HFFc6 (cell line): ENCODE results near the gene NARF. TPM values are rescaled to one million over a fixed set of nuclear protein-coding genes. Genes with fewer than 3 reads are reported as not detected.

Experiments used
- DNase-seq: peaks from one replicate; pipeline ENCODE4 v3.0.0-alpha.2; 2018
- H3K27ac Mint-ChIP-seq: 2 replicates; pipeline ENCODE4 v1.8.0; 2020; ENCODE audit warnings: mild to moderate bottlenecking, mixed read lengths
- H3K27me3 Mint-ChIP-seq: 2 replicates; pipeline ENCODE4 v1.8.0; 2021; ENCODE audit warnings: mild to moderate bottlenecking, moderate library complexity, mixed read lengths; ENCODE audit not compliant: insufficient read depth
- H3K36me3 Mint-ChIP-seq: 2 replicates; pipeline ENCODE4 v1.8.0; 2021; ENCODE audit warnings: low read depth, mixed read lengths
- H3K4me1 Mint-ChIP-seq: 2 replicates; pipeline ENCODE4 v1.8.0; 2020; ENCODE audit warnings: low read depth, mixed read lengths
- H3K4me3 Mint-ChIP-seq: 2 replicates; pipeline ENCODE4 v1.8.0; 2020; ENCODE audit warnings: mild to moderate bottlenecking, moderate library complexity, mixed read lengths
- H3K9me3 Mint-ChIP-seq: 2 replicates; pipeline ENCODE4 v1.8.0; 2020; ENCODE audit warnings: mild to moderate bottlenecking, mixed read lengths
- total RNA-seq, 6 experiments: library from RNA; stranded (reverse); fragmentation: NEBNext Ultra II Directional; extraction: Animal tissue kit (Norgen Biotek cat#: 25700); gene quantifications; 2 replicates in 1 of 6; 3 replicates in 5 of 6; pipeline ENCODE4 v1.2.3, GENCODE V29; 2021
- TF ChIP-seq, protein P1 (sequence below): fragments of 200-600 bp; sonication (generic); IDR thresholded peaks from 2 replicates; pipeline ENCODE4 v1.5.0; 2021; ENCODE audit warnings: antibody characterized with exemption, mild to moderate bottlenecking

The NARF gene
- total RNA-seq, 6 experiments from 2014 or later: 25.2 to 38.1 (median 28.8) TPM

GRCh38 chr17:82464567-82464929, 6.0 kb downstream of the NARF start:
- H3K36me3 Mint-ChIP-seq: peaks cover 20% of the 10 kb centered on the region
- no peak overlapping the region for H3K4me3 Mint-ChIP-seq
- H3K9me3 Mint-ChIP-seq: no peaks in the 10 kb centered on the region
- TF ChIP-seq, protein P1, sequence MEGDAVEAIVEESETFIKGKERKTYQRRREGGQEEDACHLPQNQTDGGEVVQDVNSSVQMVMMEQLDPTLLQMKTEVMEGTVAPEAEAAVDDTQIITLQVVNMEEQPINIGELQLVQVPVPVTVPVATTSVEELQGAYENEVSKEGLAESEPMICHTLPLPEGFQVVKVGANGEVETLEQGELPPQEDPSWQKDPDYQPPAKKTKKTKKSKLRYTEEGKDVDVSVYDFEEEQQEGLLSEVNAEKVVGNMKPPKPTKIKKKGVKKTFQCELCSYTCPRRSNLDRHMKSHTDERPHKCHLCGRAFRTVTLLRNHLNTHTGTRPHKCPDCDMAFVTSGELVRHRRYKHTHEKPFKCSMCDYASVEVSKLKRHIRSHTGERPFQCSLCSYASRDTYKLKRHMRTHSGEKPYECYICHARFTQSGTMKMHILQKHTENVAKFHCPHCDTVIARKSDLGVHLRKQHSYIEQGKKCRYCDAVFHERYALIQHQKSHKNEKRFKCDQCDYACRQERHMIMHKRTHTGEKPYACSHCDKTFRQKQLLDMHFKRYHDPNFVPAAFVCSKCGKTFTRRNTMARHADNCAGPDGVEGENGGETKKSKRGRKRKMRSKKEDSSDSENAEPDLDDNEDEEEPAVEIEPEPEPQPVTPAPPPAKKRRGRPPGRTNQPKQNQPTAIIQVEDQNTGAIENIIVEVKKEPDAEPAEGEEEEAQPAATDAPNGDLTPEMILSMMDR: no peak
- no peak for DNase-seq
- peaks cover 10% of the 10 kb centered on the region for H3K4me1 Mint-ChIP-seq
- no peaks in the 10 kb centered on the region for H3K27me3 Mint-ChIP-seq
- no peak overlapping the region for H3K27ac Mint-ChIP-seq

- Mint-ChIP-seq H3K27ac (no peak overlapping the region), H3K36me3 (peaks cover 23% of the 10 kb centered on the region), H3K4me1 (peaks cover 5% of the 10 kb centered on the region; the same call in 1 of the 2 replicates), H3K27me3 (no peaks in the 10 kb centered on the region), H3K9me3 (no peaks in the 10 kb centered on the region), H3K4me3 (no peak overlapping the region)
- DNase-seq: no peak
- TF ChIP-seq, protein P1: no peak
Observed at GRCh38 chr17:82465023-82465603, 6.6 kb downstream of the NARF start.

GRCh38 chr17:82468692-82469091, 10.2 kb downstream of the NARF start:
- peaks cover 29% of the 10 kb centered on the region for H3K36me3 Mint-ChIP-seq

DNA sequence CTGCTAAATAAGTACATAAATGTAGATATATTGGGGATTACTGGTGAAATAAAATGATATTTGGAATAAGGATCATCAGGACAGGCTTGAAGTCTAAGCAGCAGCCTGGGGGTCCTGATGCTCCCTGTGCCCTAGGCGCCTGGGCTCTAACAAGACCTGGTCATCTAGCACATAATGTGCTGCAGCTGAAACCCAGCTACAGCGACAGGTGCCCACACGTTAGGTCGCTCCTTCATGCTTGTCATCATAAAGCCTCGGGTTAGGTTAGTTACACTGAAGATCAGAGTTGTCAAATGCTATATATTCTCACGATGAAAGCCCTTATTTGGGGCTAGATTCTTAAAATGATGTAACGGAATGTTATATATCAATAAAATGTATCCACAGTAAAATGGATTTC, 11.5 kb downstream of the NARF start:
- H3K4me1 Mint-ChIP-seq: peaks cover 5% of the 10 kb centered on the region; the same call in 1 of the 2 replicates
- H3K4me3 Mint-ChIP-seq: no peak overlapping the region
- no peak for DNase-seq
- H3K9me3 Mint-ChIP-seq: no peaks in the 10 kb centered on the region
- no peaks in the 10 kb centered on the region for H3K27me3 Mint-ChIP-seq
- TF ChIP-seq, protein P1: no peak
- no peak overlapping the region for H3K27ac Mint-ChIP-seq
- H3K36me3 Mint-ChIP-seq: peaks cover 26% of the 10 kb centered on the region

More at GRCh38 chr17:82468692-82469091, 10.2 kb downstream of the NARF start:
- Mint-ChIP-seq H3K27ac (no peak overlapping the region), H3K27me3 (no peaks in the 10 kb centered on the region), H3K4me3 (no peak overlapping the region), H3K9me3 (no peaks in the 10 kb centered on the region), H3K4me1 (peaks cover 5% of the 10 kb centered on the region; the same call in 1 of the 2 replicates)
- DNase-seq: no peak
- TF ChIP-seq, protein P1: no peak

DNA sequence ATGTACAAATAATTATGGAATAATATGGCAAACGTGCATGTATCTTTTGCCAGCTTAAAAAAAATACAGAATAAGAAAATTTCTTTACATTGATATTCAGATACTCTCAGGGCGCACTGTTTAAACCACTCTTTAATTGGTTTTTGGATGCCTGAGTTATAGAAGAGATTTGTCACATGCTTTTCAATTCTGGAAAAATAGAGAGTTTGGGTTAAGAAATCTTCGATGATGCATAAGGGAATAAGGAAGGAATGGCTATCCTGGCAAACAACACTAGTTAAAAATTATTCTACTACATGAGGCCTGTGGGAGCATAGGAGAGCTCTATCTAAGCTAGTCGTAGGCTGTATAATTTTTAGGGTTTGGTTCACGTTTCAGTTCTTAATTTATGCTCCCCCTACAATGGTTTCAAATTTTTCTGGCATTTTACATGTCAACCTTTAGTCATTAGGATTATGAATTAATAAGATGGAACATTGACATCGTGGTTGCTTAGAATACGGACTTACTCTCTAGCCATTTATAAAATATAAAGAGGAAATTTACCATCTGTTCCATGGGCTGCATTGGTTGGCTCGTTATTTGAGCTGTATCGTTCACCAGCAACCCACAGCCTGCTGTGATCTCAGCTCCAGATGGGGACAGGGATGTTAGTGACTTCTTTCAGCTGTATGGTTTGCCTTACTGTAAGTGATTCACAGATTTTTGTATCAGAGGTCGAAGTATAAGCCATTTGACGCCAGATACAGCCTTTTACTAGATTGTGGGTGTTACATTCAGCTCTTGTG, 15.9 kb downstream of the NARF start:
- DNase-seq: no peak
- no peaks in the 10 kb centered on the region for H3K9me3 Mint-ChIP-seq
- no peaks in the 10 kb centered on the region for H3K4me1 Mint-ChIP-seq
- H3K27me3 Mint-ChIP-seq: no peaks in the 10 kb centered on the region
- peaks cover 10% of the 10 kb centered on the region for H3K36me3 Mint-ChIP-seq
- no peak overlapping the region for H3K4me3 Mint-ChIP-seq
- no peak overlapping the region for H3K27ac Mint-ChIP-seq
- TF ChIP-seq, protein P1: no peak
